Uterus (tissue), 4 donors: ENCODE measurements around the gene LRRC49. TPM values are rescaled to one million over a fixed set of nuclear protein-coding genes. Genes with fewer than 3 reads are reported as not detected.

ENCODE experiments used
- DNase-seq, 2 donors: peaks; one replicate each; pipeline ENCODE4 v3.0.0-alpha.2; 2019 to 2020
- H3K27ac ChIP-seq, 2 donors: fragments of 200-600 bp; sonication (generic); 1 replicate in 1 of 2; 2 replicates in 1 of 2; pipeline ENCODE4 v1.5.1; 2016 to 2018
- H3K27me3 ChIP-seq, 2 donors: fragments of 200-600 bp; sonication (generic); one replicate each; pipeline ENCODE4 v1.5.1; 2018 to 2019; ENCODE audit warnings: control low read depth in 1 of 2
- H3K36me3 ChIP-seq, 2 donors: fragments of 200-600 bp; sonication (generic); one replicate each; pipeline ENCODE4 v1.5.1; 2019; ENCODE audit warnings: control low read depth in 1 of 2
- H3K4me1 ChIP-seq, 2 donors: fragments of 200-600 bp; sonication (generic); one replicate each; pipeline ENCODE4 v1.5.1; 2018 to 2019; ENCODE audit warnings: control low read depth in 1 of 2
- H3K4me3 ChIP-seq, 2 donors: fragments of 200-600 bp; sonication (generic); 1 replicate in 1 of 2; 2 replicates in 1 of 2; pipeline ENCODE4 v1.5.1; 2018 to 2019; ENCODE audit warnings: mild to moderate bottlenecking in 1 of 2
- H3K9me3 ChIP-seq, 2 donors: fragments of 200-600 bp; sonication (generic); one replicate each; pipeline ENCODE4 v1.5.1; 2019; ENCODE audit warnings: control low read depth in 1 of 2
- POLR2A ChIP-seq, 2 donors: fragments of 450-650 bp; IDR thresholded peaks; one replicate each; pipeline ENCODE4 v1.6.1; 2016; ENCODE audit warnings: antibody characterized with exemption in 2 of 2, mild to moderate bottlenecking in 1 of 2, moderate library complexity in 1 of 2
- intact Hi-C: fragments of 100-400 bp; cut with DNase I; formaldehyde crosslinking; loops from one replicate; pipeline ENCODE4 v1.15.1; 2023; ENCODE audit warnings: low total_unique reads
- total RNA-seq, 4 donors: library from RNA; depleted of rRNA in 3 of 4; stranded (reverse); fragments of >200 nt in 3 of 4; gene quantifications; one replicate each; pipeline versions ENCODE4 v1.1.0 to v1.2.4, GENCODE V29; 2014 to 2023
- TF ChIP-seq, protein P1 (sequence below), 4 experiments: fragments of 200-600 bp in 2 of 4; fragments of 450-650 bp in 2 of 4; sonication (generic) in 2 of 4; IDR thresholded peaks; one replicate each; pipeline ENCODE4 v1.5.1; 2016 to 2019; ENCODE audit warnings: antibody characterized with exemption in 4 of 4, mild to moderate bottlenecking in 2 of 4, moderate library complexity in 1 of 4
- donor health status: DM: yes; HTN: yes; CAD: no.

Gene LRRC49
- total RNA-seq, 4 donors from 2014 or later, result 13.8 to 48.7 (median 19.7) TPM

DNA sequence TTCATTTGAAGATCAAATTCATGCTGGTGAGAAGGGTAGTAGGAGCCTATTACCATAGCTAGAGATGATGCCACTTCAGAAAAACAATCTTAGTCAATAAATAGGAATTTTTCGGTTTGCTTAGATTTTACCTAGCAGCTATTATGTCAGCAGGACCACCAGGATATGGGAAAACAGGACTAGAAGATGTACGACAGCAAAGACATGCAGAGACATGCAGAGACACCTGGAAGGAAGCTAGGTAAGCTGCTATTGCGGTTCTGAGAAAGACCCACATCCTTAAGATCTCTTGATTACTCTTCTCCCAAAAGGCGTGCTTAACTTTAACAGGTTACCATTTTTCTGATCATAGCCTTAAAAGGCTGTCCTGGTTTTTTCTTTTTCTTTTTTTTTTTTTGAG lies 157.8 kb downstream of the LRRC49 start:
- no peaks in the 10 kb centered on the region for H3K9me3 ChIP-seq
- no peaks in the 10 kb centered on the region for H3K4me1 ChIP-seq
- H3K4me3 ChIP-seq, result no peak overlapping the region
- no peaks in the 10 kb centered on the region for H3K27me3 ChIP-seq
- intact Hi-C loops, result no loop called here
- no peak overlapping the region for H3K27ac ChIP-seq
- TF ChIP-seq POLR2A (IDR thresholded peaks at IDR 0.05), result no peak
- TF ChIP-seq, protein P1, sequence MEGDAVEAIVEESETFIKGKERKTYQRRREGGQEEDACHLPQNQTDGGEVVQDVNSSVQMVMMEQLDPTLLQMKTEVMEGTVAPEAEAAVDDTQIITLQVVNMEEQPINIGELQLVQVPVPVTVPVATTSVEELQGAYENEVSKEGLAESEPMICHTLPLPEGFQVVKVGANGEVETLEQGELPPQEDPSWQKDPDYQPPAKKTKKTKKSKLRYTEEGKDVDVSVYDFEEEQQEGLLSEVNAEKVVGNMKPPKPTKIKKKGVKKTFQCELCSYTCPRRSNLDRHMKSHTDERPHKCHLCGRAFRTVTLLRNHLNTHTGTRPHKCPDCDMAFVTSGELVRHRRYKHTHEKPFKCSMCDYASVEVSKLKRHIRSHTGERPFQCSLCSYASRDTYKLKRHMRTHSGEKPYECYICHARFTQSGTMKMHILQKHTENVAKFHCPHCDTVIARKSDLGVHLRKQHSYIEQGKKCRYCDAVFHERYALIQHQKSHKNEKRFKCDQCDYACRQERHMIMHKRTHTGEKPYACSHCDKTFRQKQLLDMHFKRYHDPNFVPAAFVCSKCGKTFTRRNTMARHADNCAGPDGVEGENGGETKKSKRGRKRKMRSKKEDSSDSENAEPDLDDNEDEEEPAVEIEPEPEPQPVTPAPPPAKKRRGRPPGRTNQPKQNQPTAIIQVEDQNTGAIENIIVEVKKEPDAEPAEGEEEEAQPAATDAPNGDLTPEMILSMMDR (IDR thresholded peaks at IDR 0.05), result no peak
- H3K36me3 ChIP-seq, result no peaks in the 10 kb centered on the region
- DNase-seq, result no peak

DNA sequence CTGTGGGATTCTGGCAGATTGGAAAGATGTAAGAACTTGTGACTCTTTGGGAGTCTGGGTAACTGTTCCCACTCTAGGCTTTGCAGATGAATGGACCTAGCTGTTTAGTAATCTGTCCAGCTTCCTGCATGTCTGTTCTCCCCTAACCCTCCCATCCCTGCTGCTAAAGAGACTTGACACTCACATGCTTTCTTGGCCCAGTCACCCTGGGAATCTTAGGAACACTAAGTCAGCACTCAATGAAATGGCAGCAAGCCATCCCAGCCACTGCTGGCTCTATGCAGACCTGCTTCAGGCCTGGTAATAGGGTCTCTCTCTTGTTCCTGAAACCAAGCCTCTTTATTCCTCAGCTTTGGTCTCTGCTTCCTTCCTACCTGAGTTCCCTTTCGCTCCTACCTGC lies 158.9 kb downstream of the LRRC49 start:
- intact Hi-C loops, result no loop called here
- no peaks in the 10 kb centered on the region for H3K27me3 ChIP-seq
- H3K36me3 ChIP-seq, result no peaks in the 10 kb centered on the region
- H3K27ac ChIP-seq, result no peak overlapping the region
- no peaks in the 10 kb centered on the region for H3K4me1 ChIP-seq
- TF ChIP-seq, protein P1 (IDR thresholded peaks at IDR 0.05), result no peak
- TF ChIP-seq POLR2A (IDR thresholded peaks at IDR 0.05), result no peak
- DNase-seq, result no peak
- no peak overlapping the region for H3K4me3 ChIP-seq
- no peaks in the 10 kb centered on the region for H3K9me3 ChIP-seq

DNA sequence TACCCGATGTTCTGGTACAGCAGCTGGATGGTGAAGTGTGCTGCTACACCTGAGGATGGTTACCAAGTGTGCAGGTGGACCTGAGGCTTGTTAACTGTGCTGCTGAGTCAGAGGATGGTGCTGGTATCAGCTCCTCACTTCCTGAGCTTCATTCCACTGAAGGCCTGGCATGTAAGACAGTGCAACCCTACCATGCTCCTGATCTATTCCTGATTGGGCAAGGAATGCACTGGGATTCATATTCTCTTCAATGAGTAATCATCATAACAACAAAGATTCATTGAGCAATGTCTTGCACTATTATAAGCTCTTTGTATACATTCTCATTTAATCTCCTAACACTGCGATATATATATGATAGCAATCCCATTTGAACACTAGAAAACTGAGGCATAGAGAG lies 159.7 kb downstream of the LRRC49 start:
- Histone ChIP-seq H3K4me3 (no peak overlapping the region), H3K9me3 (peaks cover 0 to under 1% of the 10 kb centered on the region in 2 donors), H3K27ac (no peak overlapping the region), H3K27me3 (no peaks in the 10 kb centered on the region), H3K36me3 (no peaks in the 10 kb centered on the region), H3K4me1 (no peaks in the 10 kb centered on the region)
- no peak for DNase-seq
- TF ChIP-seq, protein P1 (IDR thresholded peaks at IDR 0.05), result no peak
- TF ChIP-seq POLR2A (IDR thresholded peaks at IDR 0.05), result no peak
- intact Hi-C loops, result no loop called here

DNA sequence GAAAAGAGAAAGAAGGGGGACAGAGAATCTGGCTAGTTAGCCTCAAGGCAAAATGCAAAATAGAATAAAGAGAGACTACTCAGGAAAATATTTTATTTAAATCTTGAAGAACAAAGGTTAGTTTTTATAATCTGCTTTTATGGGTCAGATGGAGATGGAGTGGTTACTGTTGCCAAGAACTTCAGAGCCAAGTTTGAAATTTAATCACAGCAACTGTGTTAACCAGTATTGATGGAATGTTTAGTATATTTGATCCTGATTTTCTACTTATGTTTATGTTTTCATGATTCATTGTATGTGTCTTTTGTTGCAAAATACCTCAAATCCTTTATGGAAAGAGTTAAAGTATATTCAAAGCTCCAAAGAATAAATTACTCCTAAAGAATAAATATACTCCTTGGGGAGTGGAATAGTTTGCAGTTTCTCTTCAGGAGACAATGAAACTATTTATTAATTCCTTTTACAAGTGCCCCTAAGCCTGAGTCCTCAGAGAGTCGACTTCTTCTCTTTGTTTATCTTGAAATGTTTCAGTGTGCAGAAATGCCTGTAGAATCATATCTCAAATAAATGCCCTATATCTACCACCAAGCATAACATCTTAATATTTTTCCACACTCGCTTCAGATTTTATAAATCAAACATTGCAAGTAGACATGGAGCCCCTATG lies 161.8 kb downstream of the LRRC49 start:
- TF ChIP-seq, protein P1 (IDR thresholded peaks at IDR 0.05), result no peak
- TF ChIP-seq POLR2A (IDR thresholded peaks at IDR 0.05), result no peak
- no peaks in the 10 kb centered on the region for H3K27me3 ChIP-seq
- intact Hi-C loops, result no loop called here
- no peaks in the 10 kb centered on the region for H3K36me3 ChIP-seq
- H3K4me1 ChIP-seq, result no peaks in the 10 kb centered on the region
- no peak overlapping the region for H3K4me3 ChIP-seq
- peaks cover 0 to 4% of the 10 kb centered on the region in 2 donors for H3K9me3 ChIP-seq
- no peak for DNase-seq
- no peak overlapping the region for H3K27ac ChIP-seq

DNA sequence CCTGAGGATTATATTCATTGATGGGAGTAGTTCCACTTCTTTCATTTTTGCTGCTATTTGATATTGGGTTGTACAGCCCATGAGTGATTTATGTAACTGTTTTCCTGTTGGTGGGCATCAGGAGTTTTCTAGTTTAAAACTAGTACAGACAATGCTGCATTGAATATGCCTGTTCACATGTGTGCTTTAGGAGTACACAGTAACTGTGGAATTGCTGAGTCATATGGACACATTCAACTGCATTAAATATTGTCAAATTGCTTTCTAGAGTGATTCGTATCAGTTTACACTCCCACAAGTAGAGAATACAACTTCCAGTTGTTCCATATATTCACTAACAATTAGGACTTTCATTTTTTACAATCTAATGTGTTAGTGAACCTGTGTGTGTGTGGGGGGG lies 162.8 kb downstream of the LRRC49 start:
- H3K36me3 ChIP-seq, result no peaks in the 10 kb centered on the region
- no peak overlapping the region for H3K27ac ChIP-seq
- intact Hi-C loops, result no loop called here
- no peaks in the 10 kb centered on the region for H3K27me3 ChIP-seq
- no peaks in the 10 kb centered on the region for H3K4me1 ChIP-seq
- H3K9me3 ChIP-seq, result peaks cover 0 to 4% of the 10 kb centered on the region in 2 donors
- no peak overlapping the region for H3K4me3 ChIP-seq
- no peak for DNase-seq
- TF ChIP-seq POLR2A (IDR thresholded peaks at IDR 0.05), result no peak
- TF ChIP-seq, protein P1 (IDR thresholded peaks at IDR 0.05), result no peak
